Measurements from ENCODE around the gene RNF19B. TPM values are rescaled to one million over a fixed set of nuclear protein-coding genes. Genes with fewer than 3 reads are reported as not detected.

Gene RNF19B
- total RNA-seq, 1 experiment from 2014 or later, result 15.0 TPM

GRCh38 chr1:32898056-32898455 is 66.6 kb downstream of the RNF19B start:
- Mint-ChIP-seq H3K27ac (no peak overlapping the region), H3K36me3 (ENCODE audit: insufficient read depth in 1 of 3, low read depth in 3 of 3) (peaks cover 0 to 4% (median 0%) of the 10 kb centered on the region in 3 experiments; a peak in 1 of 7 replicates), H3K27me3 (ENCODE audit: low read depth) (peaks cover 73% of the 10 kb centered on the region), H3K4me3 (no peak overlapping the region), H3K4me1 (peaks cover 15 to 27% of the 10 kb centered on the region in 2 experiments), H3K9me3 (no peaks in the 10 kb centered on the region; a peak in 1 of 5 replicates)
- Histone ChIP-seq H4K91ac (ENCODE audit: insufficient read length, low read depth, low read length) (no peak overlapping the region), H3K27me3 (ENCODE audit: insufficient read depth, low read length) (peaks cover 22% of the 10 kb centered on the region; the same call in 1 of the 2 replicates), H3K56ac (ENCODE audit: insufficient read length, low read depth, low read length) (no peak overlapping the region), H3T11ph (ENCODE audit: low read length) (no peak overlapping the region), H2AK5ac (ENCODE audit: insufficient read length, low read length) (no peak overlapping the region), H4K20me1 (ENCODE audit: control insufficient read depth, insufficient read depth, insufficient read length) (no peaks in the 10 kb centered on the region), H3K79me1 (ENCODE audit: insufficient read depth, low read depth, low read length, poor library complexity, severe bottlenecking) (no peaks in the 10 kb centered on the region), H3K14ac (ENCODE audit: insufficient read depth, low read length) (no peak overlapping the region), H3K4me1 (ENCODE audit: insufficient read depth, low read length) (no peaks in the 10 kb centered on the region), H3K9ac (ENCODE audit: extremely low read depth, insufficient read length, low read length) (no peak overlapping the region), H2BK20ac (ENCODE audit: low read depth, low read length, poor library complexity, severe bottlenecking) (no peak overlapping the region), H3K79me2 (ENCODE audit: insufficient read depth, low read length) (no peaks in the 10 kb centered on the region), H3K4ac (ENCODE audit: low read depth, low read length) (no peak overlapping the region), H4K8ac (replicated peaks; ENCODE audit: insufficient read length, low read depth, low read length) (no peak overlapping the region), H2BK5ac (ENCODE audit: insufficient read length, low read length) (no peak overlapping the region), H2BK120ac (ENCODE audit: low read depth, low read length, poor library complexity, severe bottlenecking) (no peak overlapping the region), H2AFZ (ENCODE audit: low read length) (no peak overlapping the region), H3K9me3 (ENCODE audit: control insufficient read depth, low read depth, low read length) (no peaks in the 10 kb centered on the region), H3K18ac (ENCODE audit: insufficient read length, low read depth, low read length) (no peak overlapping the region), H2BK12ac (ENCODE audit: insufficient read length, low read depth, low read length) (no peak overlapping the region), H2BK15ac (ENCODE audit: low read depth, low read length) (no peak overlapping the region), H3K27ac (ENCODE audit: insufficient read length, low read depth, low read length) (no peak overlapping the region), H3K23ac (ENCODE audit: insufficient read length, low read depth, low read length) (no peak overlapping the region), H3K23me2 (ENCODE audit: insufficient read length, low read depth, low read length, poor library complexity, severe bottlenecking) (peaks cover 8% of the 10 kb centered on the region), H4K5ac (ENCODE audit: insufficient read length, low read depth, low read length) (no peak overlapping the region), H3K4me2 (ENCODE audit: insufficient read depth, insufficient read length, low read length) (no peak overlapping the region)
- no peak for TF ChIP-seq CTCF (conservative IDR thresholded peaks at IDR 0.05)
- no CpG with 5 or more reads among the region's 9 CpGs for WGBS (ENCODE audit: extremely low coverage, insufficient read length, low lambda C conversion rate)
- DNase-seq, result no peak

Measured in H9 (cell line).